ENCODE measurements around the gene CAMK2A. TPM values are rescaled to one million over a fixed set of nuclear protein-coding genes. Genes with fewer than 3 reads are reported as not detected.

Gene CAMK2A
- total RNA-seq, 1 donor from 2014 or later, result 1.2 TPM

DNA sequence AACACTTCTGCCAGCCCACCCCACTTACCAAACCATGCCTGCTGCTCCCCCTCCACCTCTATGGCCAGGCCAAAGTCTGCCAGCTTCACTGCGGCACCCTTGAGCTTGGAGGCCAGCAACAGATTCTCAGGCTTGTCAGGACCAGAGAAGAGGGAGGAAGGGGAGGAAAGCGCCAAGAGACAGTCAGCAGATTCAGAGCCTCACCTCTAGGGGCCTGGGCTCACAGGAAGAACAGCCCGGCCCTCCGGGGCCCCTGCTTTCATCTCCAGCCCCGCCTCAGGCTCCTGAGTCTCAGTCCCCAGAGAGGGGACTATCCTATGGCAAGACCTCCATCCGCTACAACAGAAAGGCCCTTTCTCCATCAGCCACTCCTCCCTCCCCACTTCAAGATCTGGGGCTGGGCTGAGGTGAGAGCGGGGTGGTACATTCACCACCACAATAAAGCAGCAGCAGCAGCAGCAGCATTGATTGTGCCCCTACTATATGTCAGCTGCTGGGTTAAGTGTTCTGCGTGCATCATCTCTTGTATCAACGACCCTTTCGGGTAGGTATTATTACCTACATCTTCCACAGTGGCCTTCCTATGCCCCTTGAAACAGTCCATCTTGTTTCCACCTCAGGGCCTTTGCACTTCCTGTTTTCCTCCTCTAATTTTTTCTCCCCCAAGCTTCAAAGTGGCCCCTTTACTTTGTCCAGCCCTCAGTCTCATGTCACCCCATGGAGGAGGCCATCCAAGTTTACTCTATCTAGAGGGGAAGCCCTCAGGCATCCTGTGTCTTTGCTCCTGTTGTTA lies 36.0 kb downstream of the CAMK2A start:
- TF ChIP-seq EZH2 (IDR thresholded peaks at IDR 0.05; ENCODE audit: insufficient read depth, low read length) (no peak), CTCF (IDR thresholded peaks at IDR 0.05; ENCODE audit: insufficient read depth, low read depth, low read length) (no peak)
- no peak overlapping the region for H3K27ac Mint-ChIP-seq (ENCODE audit: unreplicated experiment)

DNA sequence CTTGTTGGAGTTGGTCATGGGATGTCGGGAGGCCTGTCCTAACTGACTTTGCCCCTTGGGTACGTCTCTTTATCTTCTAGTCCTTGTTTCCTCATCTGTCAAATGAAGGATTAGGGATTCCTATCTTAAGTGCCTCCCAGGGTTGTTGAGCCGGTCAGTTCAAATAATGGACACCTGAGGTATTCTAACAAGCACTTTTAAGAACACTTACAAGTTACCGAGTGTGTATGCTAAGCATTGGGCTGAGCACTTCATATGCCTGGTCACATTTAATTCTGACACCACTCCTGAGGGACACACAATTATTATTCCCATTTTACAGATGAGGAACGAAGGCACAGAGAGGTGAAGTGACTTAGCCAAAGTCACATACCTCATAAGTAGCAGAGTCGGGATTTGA lies 37.1 kb downstream of the CAMK2A start:
- Histone ChIP-seq H3K27me3 (ENCODE audit: insufficient read depth, low read length) (no peaks in the 10 kb centered on the region), H4K20me1 (ENCODE audit: insufficient read depth, low read length) (no peaks in the 10 kb centered on the region), H3K4me1 (ENCODE audit: insufficient read depth, low read length) (no peaks in the 10 kb centered on the region), H3K9ac (ENCODE audit: low read length) (no peak overlapping the region), H3K4me2 (ENCODE audit: low read length) (no peak overlapping the region), H3K79me2 (ENCODE audit: insufficient read depth, low read length) (no peaks in the 10 kb centered on the region), H2AFZ (ENCODE audit: low read depth, low read length) (no peak overlapping the region), H3K27ac (ENCODE audit: low read depth, low read length) (no peak overlapping the region), H3K4me3 (ENCODE audit: insufficient read depth, low read depth, low read length) (no peak overlapping the region), H3K9me3 (ENCODE audit: insufficient read depth, low read depth, low read length) (no peaks in the 10 kb centered on the region), H3K36me3 (ENCODE audit: insufficient read depth, low read length) (no peaks in the 10 kb centered on the region)
- Mint-ChIP-seq H3K4me1 (ENCODE audit: low read depth, unreplicated experiment) (peaks cover 6% of the 10 kb centered on the region), H3K4me3 (ENCODE audit: unreplicated experiment) (no peak overlapping the region), H3K27ac (ENCODE audit: unreplicated experiment) (no peak overlapping the region), H3K36me3 (ENCODE audit: low read depth, unreplicated experiment) (no peaks in the 10 kb centered on the region), H3K9me3 (ENCODE audit: unreplicated experiment) (no peaks in the 10 kb centered on the region), H3K27me3 (ENCODE audit: low read depth, unreplicated experiment) (peaks cover 22% of the 10 kb centered on the region)
- no peak for TF ChIP-seq CTCF (IDR thresholded peaks at IDR 0.05; ENCODE audit: insufficient read depth, low read depth, low read length)
- no peak for TF ChIP-seq EZH2 (IDR thresholded peaks at IDR 0.05; ENCODE audit: insufficient read depth, low read length)
- DNase-seq (ENCODE audit: low read depth) (no peak), FAIRE-seq (no peak)

More for the DNA sequence above, 36.0 kb downstream of the CAMK2A start:
- Histone ChIP-seq H3K79me2 (ENCODE audit: insufficient read depth, low read length) (no peaks in the 10 kb centered on the region), H3K36me3 (ENCODE audit: insufficient read depth, low read length) (no peaks in the 10 kb centered on the region), H3K27me3 (ENCODE audit: insufficient read depth, low read length) (no peaks in the 10 kb centered on the region), H3K4me2 (ENCODE audit: low read length) (no peak overlapping the region), H2AFZ (ENCODE audit: low read depth, low read length) (no peak overlapping the region), H3K4me1 (ENCODE audit: insufficient read depth, low read length) (no peaks in the 10 kb centered on the region), H3K9me3 (ENCODE audit: insufficient read depth, low read depth, low read length) (no peaks in the 10 kb centered on the region), H3K4me3 (ENCODE audit: insufficient read depth, low read depth, low read length) (no peak overlapping the region), H4K20me1 (ENCODE audit: insufficient read depth, low read length) (no peaks in the 10 kb centered on the region), H3K27ac (ENCODE audit: low read depth, low read length) (no peak overlapping the region), H3K9ac (ENCODE audit: low read length) (no peak overlapping the region)
- FAIRE-seq (no peak), DNase-seq (ENCODE audit: low read depth) (no peak)
- no peaks in the 10 kb centered on the region for H3K36me3 Mint-ChIP-seq (ENCODE audit: low read depth, unreplicated experiment)
- H3K9me3 Mint-ChIP-seq (ENCODE audit: unreplicated experiment), result no peaks in the 10 kb centered on the region
- peaks cover 22% of the 10 kb centered on the region for H3K27me3 Mint-ChIP-seq (ENCODE audit: low read depth, unreplicated experiment)
- H3K4me3 Mint-ChIP-seq (ENCODE audit: unreplicated experiment), result no peak overlapping the region
- peaks cover 12% of the 10 kb centered on the region for H3K4me1 Mint-ChIP-seq (ENCODE audit: low read depth, unreplicated experiment)

DNA sequence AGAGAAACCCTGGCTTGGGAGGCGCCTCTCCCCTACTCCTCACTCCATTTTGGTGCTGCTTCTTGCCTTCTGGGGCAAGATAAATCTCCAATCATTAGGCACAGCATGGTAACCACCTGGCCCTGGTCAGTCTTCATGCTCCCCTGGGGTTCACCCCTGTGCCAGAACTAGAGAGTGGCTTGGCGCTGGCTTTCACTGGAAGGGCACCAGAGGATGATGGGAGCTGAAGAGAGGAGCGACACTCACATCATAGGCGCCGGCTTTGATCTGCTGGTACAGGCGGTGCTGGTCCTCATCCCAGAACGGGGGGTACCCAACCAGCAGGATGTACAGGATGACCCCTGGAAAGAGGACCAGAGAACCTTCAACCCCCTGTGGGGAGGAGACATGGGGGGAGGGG lies 38.1 kb downstream of the CAMK2A start:
- Histone ChIP-seq H3K4me1 (ENCODE audit: insufficient read depth, low read length) (no peaks in the 10 kb centered on the region), H3K36me3 (ENCODE audit: insufficient read depth, low read length) (no peaks in the 10 kb centered on the region), H3K4me2 (ENCODE audit: low read length) (no peak overlapping the region), H3K9ac (ENCODE audit: low read length) (no peak overlapping the region), H2AFZ (ENCODE audit: low read depth, low read length) (no peak overlapping the region), H3K4me3 (ENCODE audit: insufficient read depth, low read depth, low read length) (no peak overlapping the region), H4K20me1 (ENCODE audit: insufficient read depth, low read length) (no peaks in the 10 kb centered on the region), H3K27ac (ENCODE audit: low read depth, low read length) (no peak overlapping the region), H3K27me3 (ENCODE audit: insufficient read depth, low read length) (no peaks in the 10 kb centered on the region), H3K9me3 (ENCODE audit: insufficient read depth, low read depth, low read length) (no peaks in the 10 kb centered on the region), H3K79me2 (ENCODE audit: insufficient read depth, low read length) (no peaks in the 10 kb centered on the region)
- H3K27me3 Mint-ChIP-seq (ENCODE audit: low read depth, unreplicated experiment), result peaks cover 27% of the 10 kb centered on the region
- no peak overlapping the region for H3K27ac Mint-ChIP-seq (ENCODE audit: unreplicated experiment)
- peaks cover 6% of the 10 kb centered on the region for H3K4me1 Mint-ChIP-seq (ENCODE audit: low read depth, unreplicated experiment)
- no peaks in the 10 kb centered on the region for H3K9me3 Mint-ChIP-seq (ENCODE audit: unreplicated experiment)
- no peak for FAIRE-seq
- no peak overlapping the region for H3K4me3 Mint-ChIP-seq (ENCODE audit: unreplicated experiment)
- peaks cover under 1% of the 10 kb centered on the region for H3K36me3 Mint-ChIP-seq (ENCODE audit: low read depth, unreplicated experiment)
- DNase-seq (ENCODE audit: low read depth), result no peak
- TF ChIP-seq CTCF (IDR thresholded peaks at IDR 0.05; ENCODE audit: insufficient read depth, low read depth, low read length) (no peak), EZH2 (IDR thresholded peaks at IDR 0.05; ENCODE audit: insufficient read depth, low read length) (no peak)
